H1 (cell line): ENCODE results near the gene TARP.
"Not testable (repeated sequence)": the region's sequence is repeated elsewhere in the genome, so short reads cannot be mapped to it uniquely, and the experiment has no call there.

Experiments used
- CTCF ChIA-PET: fragments of 300-600 bp; sonication (Branson Sonifier 250); formaldehyde crosslinking; loops from one replicate; lab custom pipeline; 2021; ENCODE audit not compliant: partially characterized antibody; lab: Charles Lee
- POLR2A ChIA-PET: fragments of 300-600 bp; sonication (Branson Sonifier 250); formaldehyde crosslinking; loops from one replicate; lab custom pipeline; 2021; ENCODE audit warnings: inconsistent platforms; ENCODE audit not compliant: partially characterized antibody; lab: Charles Lee
- DNase-seq, 2 experiments: peaks; one replicate each; pipeline versions ENCODE4 v3.0.0 to v3.0.0-alpha.2; 2010 to 2022; ENCODE audit warnings: low spot score in 2 of 2, low read depth in 1 of 2, mixed read lengths in 1 of 2
- FAIRE-seq: peaks from 2 replicates; lab custom pipeline; 2011; peaks lifted over from hg19 to GRCh38; lab: Jason Lieb, UNC
- H2AFZ ChIP-seq: 2 replicates; pipeline ENCODE4 v1.8.1; 2012; ENCODE audit warnings: low read length, inconsistent platforms
- H2AK5ac ChIP-seq: 2 replicates; pipeline ENCODE4 v1.6.1; 2013; ENCODE audit warnings: low read depth, low read length
- H2BK120ac ChIP-seq: replicated peaks from 2 replicates; pipeline ENCODE3; 2013; ENCODE audit warnings: low read depth, low read length, inconsistent platforms
- H2BK12ac ChIP-seq: 2 replicates; pipeline ENCODE4 v1.6.1; 2013; ENCODE audit warnings: low read depth, low read length
- H2BK15ac ChIP-seq: 2 replicates; pipeline ENCODE4 v1.6.1; 2013; ENCODE audit warnings: low read length
- H2BK20ac ChIP-seq: 2 replicates; pipeline ENCODE4 v1.6.1; 2013; ENCODE audit warnings: low read length
- H2BK5ac ChIP-seq: 2 replicates; pipeline ENCODE4 v1.6.1; 2013; ENCODE audit warnings: low read depth, low read length
- H3K14ac ChIP-seq: 2 replicates; pipeline ENCODE4 v1.6.1; 2013; ENCODE audit warnings: inconsistent platforms; ENCODE audit not compliant: insufficient read length
- H3K18ac ChIP-seq: 2 replicates; pipeline ENCODE4 v1.6.1; 2013; ENCODE audit warnings: low read length; ENCODE audit errors: extremely low read depth
- H3K23ac ChIP-seq: 2 replicates; pipeline ENCODE4 v1.6.1; 2013; ENCODE audit warnings: inconsistent platforms; ENCODE audit not compliant: insufficient read length
- H3K23me2 ChIP-seq: 2 replicates; pipeline ENCODE4 v1.6.1; 2013; ENCODE audit warnings: low read depth, low read length
- H3K27ac ChIP-seq: 2 replicates; pipeline ENCODE4 v1.6.1; 2011; ENCODE audit warnings: low read depth, low read length, inconsistent platforms
- H3K27me3 ChIP-seq, 4 experiments: replicated peaks in 1 of 4; 1 replicate in 1 of 4; 2 replicates in 3 of 4; pipeline versions ENCODE4 v1.6.1 to v1.8.1; 2011 to 2013; ENCODE audit warnings: low read length in 3 of 4, mild to moderate bottlenecking in 3 of 4, inconsistent platforms in 2 of 4, mixed read lengths in 2 of 4, moderate library complexity in 1 of 4; ENCODE audit not compliant: control insufficient read depth in 3 of 4, insufficient read depth in 3 of 4; ENCODE audit errors: extremely low read depth in 1 of 4
- H3K36me3 ChIP-seq, 4 experiments: 2 replicates each; pipeline versions ENCODE4 v1.6.1 to v1.8.1; 2011 to 2013; ENCODE audit warnings: mild to moderate bottlenecking in 4 of 4, low read length in 3 of 4, moderate library complexity in 2 of 4, control low read depth in 1 of 4, inconsistent platforms in 1 of 4; ENCODE audit not compliant: insufficient read depth in 4 of 4, control insufficient read depth in 2 of 4
- H3K4ac ChIP-seq: replicated peaks from 2 replicates; pipeline ENCODE3; 2013; ENCODE audit warnings: low read length, low read depth, mixed read lengths, inconsistent platforms; ENCODE audit not compliant: insufficient read length
- H3K4me1 ChIP-seq, 4 experiments: replicated peaks in 1 of 4; 1 replicate in 1 of 4; 2 replicates in 3 of 4; pipeline versions ENCODE4 v1.6.1 to v1.8.1; 2011 to 2013; ENCODE audit warnings: low read length in 3 of 4, inconsistent platforms in 2 of 4, mixed read lengths in 1 of 4; ENCODE audit not compliant: insufficient read depth in 4 of 4, control insufficient read depth in 3 of 4
- H3K4me2 ChIP-seq, 2 experiments: 2 replicates each; pipeline versions ENCODE4 v1.6.1 to v1.8.1; 2011 to 2013; ENCODE audit warnings: low read depth in 2 of 2, low read length in 2 of 2, control low read depth in 1 of 2, inconsistent platforms in 1 of 2, mild to moderate bottlenecking in 1 of 2; ENCODE audit not compliant: insufficient read depth in 1 of 2
- H3K4me3 ChIP-seq, 4 experiments: fragments of 200-600, 300-600 bp in 1 of 4; sonication (generic), shearing (Covaris generic), sonication (Bioruptor Twin) in 1 of 4; 2 replicates each; pipeline versions ENCODE4 v1.5.1 to v1.8.1; 2011 to 2016; ENCODE audit warnings: low read length in 4 of 4, low read depth in 3 of 4, control low read depth in 2 of 4, inconsistent platforms in 2 of 4, mild to moderate bottlenecking in 2 of 4, mixed read lengths in 1 of 4, moderate library complexity in 1 of 4; ENCODE audit not compliant: insufficient read depth in 2 of 4; ENCODE audit errors: extremely low read depth in 1 of 4
- H3K56ac ChIP-seq: replicated peaks from 2 replicates; pipeline ENCODE3; 2013; ENCODE audit warnings: low read depth, mild to moderate bottlenecking, mixed read lengths, low read length, inconsistent platforms; ENCODE audit not compliant: insufficient read length
- H3K79me1 ChIP-seq: 2 replicates; pipeline ENCODE4 v1.6.1; 2013; ENCODE audit warnings: low read depth, low read length, control low read depth
- H3K79me2 ChIP-seq, 2 experiments: 2 replicates each; pipeline versions ENCODE4 v1.6.1 to v1.8.1; 2012 to 2013; ENCODE audit warnings: low read length in 2 of 2, mild to moderate bottlenecking in 2 of 2, inconsistent platforms in 1 of 2; ENCODE audit not compliant: insufficient read depth in 2 of 2, control insufficient read depth in 1 of 2
- H3K9ac ChIP-seq, 4 experiments: replicated peaks in 1 of 4; 1 replicate in 1 of 4; 2 replicates in 3 of 4; pipeline versions ENCODE4 v1.6.1 to v1.8.1; 2011 to 2013; ENCODE audit warnings: low read depth in 3 of 4, low read length in 3 of 4, control low read depth in 2 of 4, mild to moderate bottlenecking in 2 of 4, moderate library complexity in 2 of 4, inconsistent platforms in 1 of 4; ENCODE audit errors: extremely low read depth in 1 of 4
- H3K9me3 ChIP-seq, 2 experiments: 2 replicates each; pipeline versions ENCODE4 v1.6.1 to v1.8.1; 2012 to 2013; ENCODE audit warnings: mild to moderate bottlenecking in 2 of 2, moderate library complexity in 2 of 2, control low read depth in 1 of 2, inconsistent platforms in 1 of 2, low read depth in 1 of 2, low read length in 1 of 2, mixed read lengths in 1 of 2; ENCODE audit not compliant: insufficient read depth in 2 of 2
- H4K20me1 ChIP-seq, 2 experiments: replicated peaks in 1 of 2; 2 replicates each; pipeline versions ENCODE3 to v1.8.1; 2011 to 2013; ENCODE audit warnings: inconsistent platforms in 2 of 2, low read length in 2 of 2, mild to moderate bottlenecking in 1 of 2; ENCODE audit not compliant: insufficient read depth in 2 of 2, control insufficient read depth in 1 of 2
- H4K5ac ChIP-seq: 2 replicates; pipeline ENCODE4 v1.6.1; 2013; ENCODE audit warnings: low read length, low read depth, mixed read lengths, inconsistent platforms; ENCODE audit not compliant: insufficient read length
- H4K8ac ChIP-seq: 2 replicates; pipeline ENCODE4 v1.8.0; 2013; ENCODE audit warnings: mild to moderate bottlenecking, moderate library complexity, low read length, inconsistent platforms; ENCODE audit not compliant: insufficient read depth; ENCODE audit errors: extremely low read depth
- H4K91ac ChIP-seq: replicated peaks from 2 replicates; pipeline ENCODE3; 2013; ENCODE audit warnings: low read length, mixed read lengths, inconsistent platforms; ENCODE audit not compliant: insufficient read length
- CEBPB ChIP-seq: IDR thresholded peaks from 2 replicates; pipeline ENCODE4 v1.6.1; 2012; ENCODE audit warnings: low read depth, low read length
- WGBS, 2 experiments: shearing (Covaris generic) in 1 of 2; methylation state at CpG; one replicate each; pipeline versions ENCODE4 v1.1.6 to v1.1.7; 2013 to 2015; ENCODE audit warnings: low lambda C conversion rate in 2 of 2, mixed read lengths in 2 of 2, inconsistent platforms in 1 of 2, low coverage in 1 of 2, missing lambda C conversion rate in 1 of 2; ENCODE audit not compliant: insufficient replicate concordance in 2 of 2, insufficient coverage in 1 of 2, insufficient read length in 1 of 2; ENCODE audit errors: extremely low coverage in 1 of 2, missing lambda C conversion rate in 1 of 2; 5-methylcytosine and 5-hydroxymethylcytosine counted together

Gene TARP

GRCh38 chr7:38257350-38257677 lies 16.1 kb downstream of the TARP start:
- H3K27me3 ChIP-seq, result no peaks in the 10 kb centered on the region
- H3K9ac ChIP-seq, result no peak overlapping the region
- H3K4ac ChIP-seq, result no peak overlapping the region
- H3K4me3 ChIP-seq, result no peak overlapping the region
- no peak overlapping the region for H4K8ac ChIP-seq
- no peak overlapping the region for H2BK12ac ChIP-seq
- POLR2A ChIA-PET, result no interaction called here
- no peak for DNase-seq
- H4K5ac ChIP-seq, result no peak overlapping the region
- H2AK5ac ChIP-seq, result no peak overlapping the region
- H2BK5ac ChIP-seq, result no peak overlapping the region
- no peak overlapping the region for H3K56ac ChIP-seq
- H4K91ac ChIP-seq, result no peak overlapping the region
- H3K4me2 ChIP-seq, result no peak overlapping the region
- CTCF ChIA-PET, result interaction anchor here (1.0 to 1.1 kb wide), 2 partner anchors 42 to 78 kb away, joined by 3 read pairs; no protein-coding TSS in a partner anchor
- no peaks in the 10 kb centered on the region for H3K36me3 ChIP-seq
- H4K20me1 ChIP-seq, result no peaks in the 10 kb centered on the region
- H3K14ac ChIP-seq, result no peak overlapping the region
- no peaks in the 10 kb centered on the region for H3K79me1 ChIP-seq
- no peak overlapping the region for H2BK15ac ChIP-seq
- no peak overlapping the region for H2BK20ac ChIP-seq
- H2BK120ac ChIP-seq, result no peak overlapping the region
- no peaks in the 10 kb centered on the region for H3K9me3 ChIP-seq
- no peak overlapping the region for H3K27ac ChIP-seq
- no peak for FAIRE-seq
- TF ChIP-seq CEBPB, result no peak
- no peak overlapping the region for H3K18ac ChIP-seq
- no peak overlapping the region for H2AFZ ChIP-seq
- H3K23ac ChIP-seq, result no peak overlapping the region
- no peaks in the 10 kb centered on the region for H3K23me2 ChIP-seq
- WGBS, 2 experiments, result 90% methylated on average over 2 of the region's 2 CpGs; no CpG with 5 or more reads in 1 of the 2 experiments
- H3K4me1 ChIP-seq, result no peaks in the 10 kb centered on the region
- H3K79me2 ChIP-seq, result no peaks in the 10 kb centered on the region

- H2BK20ac ChIP-seq, CTCF ChIA-PET, H3K23me2 ChIP-seq, H3K79me2 ChIP-seq, H3K18ac ChIP-seq, H3K4me1 ChIP-seq, H3K4me2 ChIP-seq, H4K5ac ChIP-seq, H2BK5ac ChIP-seq, DNase-seq, H3K23ac ChIP-seq, H3K9ac ChIP-seq, H3K27me3 ChIP-seq, H3K14ac ChIP-seq, H4K8ac ChIP-seq, H3K36me3 ChIP-seq, H3K79me1 ChIP-seq, H3K4me3 ChIP-seq, H2BK15ac ChIP-seq, H2BK12ac ChIP-seq, H4K91ac ChIP-seq, POLR2A ChIA-PET, H2AFZ ChIP-seq, H3K27ac ChIP-seq, H4K20me1 ChIP-seq, H3K4ac ChIP-seq, H3K9me3 ChIP-seq, H2AK5ac ChIP-seq, H3K56ac ChIP-seq, H2BK120ac ChIP-seq: not testable (repeated sequence)
- peak; percentile 62 for FAIRE-seq
- WGBS, 2 experiments, result 85% methylated on average over 3 of the region's 3 CpGs; no CpG with 5 or more reads in 1 of the 2 experiments
These were observed 23.6 kb downstream of the TARP start for GRCh38 chr7:38249849-38250248.
